HFFc6 (cell line): ENCODE measurements around the gene ADAMTSL5. TPM values are rescaled to one million over a fixed set of nuclear protein-coding genes. Genes with fewer than 3 reads are reported as not detected.

Source experiments
- DNase-seq: peaks from one replicate; pipeline ENCODE4 v3.0.0-alpha.2; 2018
- H3K27ac Mint-ChIP-seq: 2 replicates; pipeline ENCODE4 v1.8.0; 2020; ENCODE audit warnings: mild to moderate bottlenecking, mixed read lengths
- H3K27me3 Mint-ChIP-seq: 2 replicates; pipeline ENCODE4 v1.8.0; 2021; ENCODE audit warnings: mild to moderate bottlenecking, moderate library complexity, mixed read lengths; ENCODE audit not compliant: insufficient read depth
- H3K36me3 Mint-ChIP-seq: 2 replicates; pipeline ENCODE4 v1.8.0; 2021; ENCODE audit warnings: low read depth, mixed read lengths
- H3K4me1 Mint-ChIP-seq: 2 replicates; pipeline ENCODE4 v1.8.0; 2020; ENCODE audit warnings: low read depth, mixed read lengths
- H3K4me3 Mint-ChIP-seq: 2 replicates; pipeline ENCODE4 v1.8.0; 2020; ENCODE audit warnings: mild to moderate bottlenecking, moderate library complexity, mixed read lengths
- H3K9me3 Mint-ChIP-seq: 2 replicates; pipeline ENCODE4 v1.8.0; 2020; ENCODE audit warnings: mild to moderate bottlenecking, mixed read lengths
- total RNA-seq, 6 experiments: library from RNA; stranded (reverse); fragmentation: NEBNext Ultra II Directional; extraction: Animal tissue kit (Norgen Biotek cat#: 25700); gene quantifications; 2 replicates in 1 of 6; 3 replicates in 5 of 6; pipeline ENCODE4 v1.2.3, GENCODE V29; 2021
- TF ChIP-seq, protein P1 (sequence below): fragments of 200-600 bp; sonication (generic); IDR thresholded peaks from 2 replicates; pipeline ENCODE4 v1.5.0; 2021; ENCODE audit warnings: antibody characterized with exemption, mild to moderate bottlenecking

ADAMTSL5 gene
- total RNA-seq, 6 experiments from 2014 or later, result 14.9 to 20.5 (median 16.2) TPM

DNA sequence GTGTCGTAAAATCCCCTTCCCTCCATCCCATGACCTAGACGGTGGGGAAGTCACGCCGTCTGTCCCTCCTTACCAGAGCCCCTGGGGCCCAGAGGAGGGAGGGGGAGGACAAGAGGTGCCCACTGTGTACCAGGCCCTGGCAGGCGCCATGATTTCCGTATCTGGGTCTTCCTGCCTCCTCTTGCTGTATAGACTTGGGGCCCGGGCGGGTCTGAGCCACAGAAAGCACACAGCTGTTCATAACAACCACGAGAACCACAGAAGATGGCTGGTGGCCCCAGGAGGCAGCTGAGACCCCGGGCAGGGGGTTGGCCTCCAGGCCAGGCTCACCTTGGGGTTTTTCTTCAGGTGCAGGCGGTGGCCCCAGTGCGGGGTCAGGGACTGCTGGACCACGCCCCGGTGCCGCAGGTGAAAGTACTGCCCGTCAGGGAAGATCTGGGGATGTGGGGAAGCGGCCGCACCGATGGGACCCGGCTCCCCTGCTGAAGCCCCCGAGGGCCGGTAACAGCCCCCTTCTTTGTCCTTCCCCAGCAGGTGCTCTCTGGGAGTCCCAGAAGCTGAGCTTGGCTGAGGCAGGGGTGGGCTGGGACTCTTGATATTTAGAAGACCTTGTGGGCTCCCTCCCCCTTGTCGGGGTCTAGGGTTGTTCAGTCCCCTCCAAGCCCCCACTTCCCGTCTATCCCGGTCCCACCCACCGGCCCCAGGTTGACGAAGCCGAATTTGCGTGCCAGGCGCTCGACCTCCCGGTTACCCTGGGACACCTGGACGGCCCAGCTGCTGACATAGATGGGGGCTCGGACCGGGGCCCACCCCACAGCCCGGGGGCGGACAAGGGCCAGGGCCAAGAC is 23.1 kb downstream of the ADAMTSL5 start:
- Mint-ChIP-seq H3K9me3 (no peaks in the 10 kb centered on the region), H3K4me1 (no peaks in the 10 kb centered on the region; the same call in 1 of the 2 replicates), H3K27ac (no peak overlapping the region), H3K4me3 (peak overlapping the region; percentile 37), H3K27me3 (peaks cover 7% of the 10 kb centered on the region), H3K36me3 (no peaks in the 10 kb centered on the region)
- TF ChIP-seq, protein P1, sequence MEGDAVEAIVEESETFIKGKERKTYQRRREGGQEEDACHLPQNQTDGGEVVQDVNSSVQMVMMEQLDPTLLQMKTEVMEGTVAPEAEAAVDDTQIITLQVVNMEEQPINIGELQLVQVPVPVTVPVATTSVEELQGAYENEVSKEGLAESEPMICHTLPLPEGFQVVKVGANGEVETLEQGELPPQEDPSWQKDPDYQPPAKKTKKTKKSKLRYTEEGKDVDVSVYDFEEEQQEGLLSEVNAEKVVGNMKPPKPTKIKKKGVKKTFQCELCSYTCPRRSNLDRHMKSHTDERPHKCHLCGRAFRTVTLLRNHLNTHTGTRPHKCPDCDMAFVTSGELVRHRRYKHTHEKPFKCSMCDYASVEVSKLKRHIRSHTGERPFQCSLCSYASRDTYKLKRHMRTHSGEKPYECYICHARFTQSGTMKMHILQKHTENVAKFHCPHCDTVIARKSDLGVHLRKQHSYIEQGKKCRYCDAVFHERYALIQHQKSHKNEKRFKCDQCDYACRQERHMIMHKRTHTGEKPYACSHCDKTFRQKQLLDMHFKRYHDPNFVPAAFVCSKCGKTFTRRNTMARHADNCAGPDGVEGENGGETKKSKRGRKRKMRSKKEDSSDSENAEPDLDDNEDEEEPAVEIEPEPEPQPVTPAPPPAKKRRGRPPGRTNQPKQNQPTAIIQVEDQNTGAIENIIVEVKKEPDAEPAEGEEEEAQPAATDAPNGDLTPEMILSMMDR, result no peak
- DNase-seq, result no peak

DNA sequence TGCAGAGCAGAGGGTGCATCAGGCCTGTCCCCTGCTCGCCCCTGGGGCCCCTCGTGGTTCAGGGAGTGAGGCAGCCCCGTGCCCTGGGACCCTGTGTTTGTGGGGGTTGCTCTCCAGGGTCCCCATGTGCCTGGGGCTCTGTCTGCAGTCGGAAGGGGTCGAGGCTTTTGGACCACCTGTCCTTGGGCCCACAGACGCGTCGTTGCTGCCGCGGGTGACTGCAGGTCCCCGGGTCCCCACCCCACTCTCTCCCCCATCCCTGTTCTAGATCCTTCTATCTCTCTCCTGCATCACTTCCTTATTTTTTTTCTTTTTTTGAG is 24.6 kb downstream of the ADAMTSL5 start:
- TF ChIP-seq, protein P1, result no peak
- Mint-ChIP-seq H3K4me3 (no peak overlapping the region), H3K27ac (no peak overlapping the region), H3K36me3 (no peaks in the 10 kb centered on the region), H3K9me3 (no peaks in the 10 kb centered on the region), H3K4me1 (no peaks in the 10 kb centered on the region; the same call in 1 of the 2 replicates), H3K27me3 (peaks cover 2% of the 10 kb centered on the region)
- no peak for DNase-seq

DNA sequence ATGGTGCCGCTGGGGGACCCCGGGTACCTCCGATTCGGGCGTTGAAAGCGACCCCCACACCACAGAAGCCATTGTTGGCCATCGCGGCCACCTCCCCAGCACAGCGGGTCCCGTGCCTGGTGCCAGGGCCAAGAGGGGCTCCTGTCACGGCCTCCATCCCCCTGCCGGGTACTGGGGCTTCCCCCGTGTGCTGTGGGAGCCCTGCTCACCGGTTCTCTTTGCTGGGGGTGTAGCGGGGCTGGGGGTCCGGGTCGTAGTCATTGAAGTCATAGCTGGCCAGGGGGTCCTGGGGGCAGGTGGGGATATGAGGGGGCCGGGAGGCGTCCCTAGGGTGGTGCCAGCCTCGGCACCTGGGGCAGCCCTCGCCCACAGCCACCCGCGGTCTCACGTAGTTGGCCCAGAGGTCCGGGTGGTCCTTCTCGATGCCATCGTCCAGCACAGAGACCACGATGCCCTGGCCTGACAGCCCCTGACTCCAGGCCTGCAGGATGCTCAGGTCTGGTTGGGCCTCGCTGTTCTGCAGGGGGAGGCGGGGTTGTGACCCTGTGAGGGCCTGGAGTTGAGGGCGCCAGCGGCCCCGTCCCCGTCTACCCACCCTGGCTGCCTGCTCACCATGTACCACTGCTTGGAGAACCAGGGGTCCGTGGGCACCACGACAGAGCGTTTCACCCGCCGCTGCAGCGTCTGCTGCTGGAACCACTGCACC is 25.1 kb downstream of the ADAMTSL5 start:
- Mint-ChIP-seq H3K27ac (no peak overlapping the region), H3K36me3 (no peaks in the 10 kb centered on the region), H3K4me3 (no peak overlapping the region), H3K4me1 (no peaks in the 10 kb centered on the region; the same call in 1 of the 2 replicates), H3K27me3 (peaks cover 2% of the 10 kb centered on the region), H3K9me3 (no peaks in the 10 kb centered on the region)
- DNase-seq, result no peak
- TF ChIP-seq, protein P1, result no peak

DNA sequence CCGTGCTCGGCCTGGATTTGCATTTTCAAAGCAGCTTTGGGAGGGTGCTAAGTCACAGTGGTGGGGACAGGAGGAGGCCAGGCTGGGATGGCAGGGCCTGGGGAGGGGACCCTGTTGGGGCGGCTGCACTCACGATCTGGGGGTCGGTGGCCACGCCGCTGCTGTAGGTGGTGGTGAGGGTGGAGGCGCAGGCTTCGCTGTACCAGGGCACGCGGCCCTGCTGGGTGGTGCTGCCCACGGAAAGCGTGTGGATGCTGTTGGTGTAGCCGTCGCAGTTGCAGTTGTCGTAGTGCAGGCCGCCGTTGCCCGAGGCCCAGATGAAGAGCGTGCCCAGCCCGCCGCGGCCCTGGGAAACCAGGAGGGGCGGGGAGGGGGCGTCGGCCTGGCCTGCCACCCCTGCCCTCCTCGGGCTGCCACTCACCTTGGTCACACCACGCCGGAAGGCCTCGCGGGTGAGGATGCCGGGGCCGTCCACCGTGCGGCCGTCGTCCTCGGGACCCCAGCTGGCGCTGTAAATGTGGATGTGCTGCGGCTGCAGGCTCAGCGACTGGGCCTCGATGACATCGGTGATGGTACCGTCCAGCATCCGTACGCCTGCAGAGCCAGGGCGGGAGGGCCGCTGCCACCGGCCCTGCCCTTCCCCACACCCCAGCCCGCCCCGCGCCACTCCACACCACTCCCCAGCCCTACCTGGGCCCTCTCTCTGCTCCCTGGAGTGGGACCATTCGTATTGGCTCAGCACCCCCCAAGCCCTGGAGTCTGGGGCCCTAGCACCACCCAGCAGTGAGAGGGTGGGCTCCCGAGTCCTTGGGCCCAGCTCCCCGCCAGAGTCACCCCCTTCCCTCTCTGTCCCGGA is 25.9 kb downstream of the ADAMTSL5 start:
- no peaks in the 10 kb centered on the region; the same call in 1 of the 2 replicates for H3K4me1 Mint-ChIP-seq
- no peak for DNase-seq

DNA sequence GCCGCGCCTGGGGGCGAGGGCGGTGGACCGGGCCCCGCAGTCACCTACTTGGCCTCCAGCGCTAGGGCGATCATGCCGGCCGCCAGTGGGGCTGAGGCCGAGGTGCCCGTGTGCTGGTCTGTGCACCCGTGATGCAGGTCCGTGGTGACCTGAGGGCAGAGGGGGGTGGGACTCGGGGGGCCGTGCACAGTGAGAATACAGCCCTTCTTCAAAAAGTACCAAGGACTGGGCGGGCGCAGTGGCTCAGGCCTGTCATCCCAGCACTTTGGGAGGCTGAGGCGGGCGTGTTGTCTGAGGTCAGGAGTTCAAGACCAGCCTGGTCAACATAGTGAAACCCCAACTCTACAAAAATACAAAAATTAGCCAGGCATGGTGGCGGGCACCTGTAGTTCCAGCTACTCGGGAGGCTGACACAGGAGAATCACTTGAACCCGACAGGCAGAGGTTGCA is 28.8 kb downstream of the ADAMTSL5 start:
- Mint-ChIP-seq H3K36me3 (no peaks in the 10 kb centered on the region; the same call in 1 of the 2 replicates), H3K27me3 (peaks cover 2% of the 10 kb centered on the region; the same call in 1 of the 2 replicates), H3K27ac (no peak overlapping the region), H3K4me1 (peaks cover 5% of the 10 kb centered on the region), H3K9me3 (no peaks in the 10 kb centered on the region), H3K4me3 (no peak overlapping the region)
- TF ChIP-seq, protein P1, result no peak
- no peak for DNase-seq

More for the DNA sequence above, 25.9 kb downstream of the ADAMTSL5 start:
- no peak overlapping the region for H3K27ac Mint-ChIP-seq
- peaks cover 3% of the 10 kb centered on the region for H3K27me3 Mint-ChIP-seq
- no peaks in the 10 kb centered on the region for H3K9me3 Mint-ChIP-seq
- H3K36me3 Mint-ChIP-seq, result no peaks in the 10 kb centered on the region
- TF ChIP-seq, protein P1, result no peak
- H3K4me3 Mint-ChIP-seq, result no peak overlapping the region
